Left ventricle myocardium inferior (tissue), 1 donor: ENCODE data around the gene DAD1. TPM values are rescaled to one million over a fixed set of nuclear protein-coding genes. Genes with fewer than 3 reads are reported as not detected.
"Not testable (repeated sequence)": the region's sequence is repeated elsewhere in the genome, so short reads cannot be mapped to it uniquely, and the experiment has no call there.

Experiments
- DNase-seq: peaks from one replicate; pipeline ENCODE4 v3.0.0-alpha.2; 2020
- H3K27ac ChIP-seq: fragments of 200-600 bp; replicated peaks from 2 replicates; pipeline ENCODE4 v1.8.0; 2021
- H3K27me3 ChIP-seq: fragments of 200-600 bp; 2 replicates; pipeline ENCODE4 v1.8.0; 2021; ENCODE audit warnings: low read depth
- H3K36me3 ChIP-seq: fragments of 200-600 bp; 2 replicates; pipeline ENCODE4 v1.8.0; 2021
- H3K4me1 ChIP-seq: fragments of 200-600 bp; 2 replicates; pipeline ENCODE4 v1.8.0; 2021
- H3K4me3 ChIP-seq: fragments of 200-600 bp; 2 replicates; pipeline ENCODE4 v1.8.0; 2021; ENCODE audit warnings: mild to moderate bottlenecking, moderate library complexity
- H3K9me3 ChIP-seq: fragments of 200-600 bp; replicated peaks from 2 replicates; pipeline ENCODE4 v1.8.0; 2021
- intact Hi-C: fragments of 100-400 bp; cut with micrococcal nuclease; formaldehyde crosslinking; loops from one replicate; pipeline ENCODE4 v1.11.0; 2022
- total RNA-seq: library from RNA; stranded (reverse); fragmentation: NEBNext Ultra II Directional; extraction: Animal tissue kit (Norgen Biotek cat#: 25700); gene quantifications from one replicate; pipeline ENCODE4 v1.2.1, GENCODE V29; 2021
- TF ChIP-seq, protein P1 (sequence below): fragments of 200-600 bp; IDR thresholded peaks from 2 replicates; pipeline ENCODE4 v1.8.0; 2021; ENCODE audit warnings: antibody characterized with exemption, mild to moderate bottlenecking, borderline replicate concordance
- donor health status: DM: no; HTN: yes; CAD: no; lungs with severe emphysema.

The DAD1 gene
- total RNA-seq, 1 donor from 2014 or later = 118 TPM

DNA sequence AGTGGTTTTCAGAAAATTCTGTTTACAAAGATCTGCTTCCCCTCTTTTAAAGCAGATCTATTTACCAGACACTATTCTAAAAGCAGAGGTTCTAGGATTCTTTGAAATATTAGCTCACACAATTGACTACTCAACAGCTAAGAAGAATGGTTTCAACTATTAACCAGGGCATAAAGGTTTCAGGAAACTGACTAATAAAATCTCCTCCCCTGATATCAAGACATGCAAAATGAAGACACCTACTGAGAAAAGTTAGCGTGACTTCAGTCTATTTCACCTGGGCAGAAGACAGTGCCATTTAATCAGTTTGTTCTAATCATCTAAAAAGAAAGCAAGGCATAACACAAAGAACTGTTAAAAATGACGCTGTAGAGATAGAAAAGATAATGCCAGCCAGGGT is 22.2 kb downstream of the DAD1 start:
- Histone ChIP-seq H3K4me3 (no peak overlapping the region), H3K27ac (peak overlapping the region; percentile 4), H3K4me1 (peaks cover 45% of the 10 kb centered on the region), H3K36me3 (peaks cover 43% of the 10 kb centered on the region), H3K27me3 (no peaks in the 10 kb centered on the region), H3K9me3 (no peaks in the 10 kb centered on the region)
- no peak for DNase-seq
- TF ChIP-seq, protein P1, sequence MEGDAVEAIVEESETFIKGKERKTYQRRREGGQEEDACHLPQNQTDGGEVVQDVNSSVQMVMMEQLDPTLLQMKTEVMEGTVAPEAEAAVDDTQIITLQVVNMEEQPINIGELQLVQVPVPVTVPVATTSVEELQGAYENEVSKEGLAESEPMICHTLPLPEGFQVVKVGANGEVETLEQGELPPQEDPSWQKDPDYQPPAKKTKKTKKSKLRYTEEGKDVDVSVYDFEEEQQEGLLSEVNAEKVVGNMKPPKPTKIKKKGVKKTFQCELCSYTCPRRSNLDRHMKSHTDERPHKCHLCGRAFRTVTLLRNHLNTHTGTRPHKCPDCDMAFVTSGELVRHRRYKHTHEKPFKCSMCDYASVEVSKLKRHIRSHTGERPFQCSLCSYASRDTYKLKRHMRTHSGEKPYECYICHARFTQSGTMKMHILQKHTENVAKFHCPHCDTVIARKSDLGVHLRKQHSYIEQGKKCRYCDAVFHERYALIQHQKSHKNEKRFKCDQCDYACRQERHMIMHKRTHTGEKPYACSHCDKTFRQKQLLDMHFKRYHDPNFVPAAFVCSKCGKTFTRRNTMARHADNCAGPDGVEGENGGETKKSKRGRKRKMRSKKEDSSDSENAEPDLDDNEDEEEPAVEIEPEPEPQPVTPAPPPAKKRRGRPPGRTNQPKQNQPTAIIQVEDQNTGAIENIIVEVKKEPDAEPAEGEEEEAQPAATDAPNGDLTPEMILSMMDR = no peak
- intact Hi-C loops = loop anchor here (10.0 kb wide), 1 partner anchor 288 kb away; no protein-coding TSS in a partner anchor

DNA sequence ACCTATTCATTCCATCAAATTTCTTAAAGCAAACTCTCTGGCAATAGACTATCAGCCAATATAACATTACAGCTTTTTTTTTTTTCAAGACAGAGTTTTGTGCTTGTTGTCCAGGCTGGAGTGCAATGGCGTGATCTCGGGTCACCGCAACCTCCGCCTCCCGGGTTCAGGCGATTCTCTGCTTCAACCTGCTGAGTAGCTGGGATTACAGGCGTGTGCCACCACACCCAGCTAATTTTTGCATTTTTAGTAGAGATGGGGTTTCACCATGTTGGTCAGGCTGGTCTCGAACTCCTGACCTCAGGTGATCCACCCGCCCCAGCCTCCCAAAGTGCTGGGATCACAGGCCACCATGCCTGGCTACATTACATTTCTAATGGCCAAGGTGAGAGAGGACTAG is 22.8 kb downstream of the DAD1 start:
- intact Hi-C loops = loop anchor here (10.0 kb wide), 1 partner anchor 289 kb away; no protein-coding TSS in a partner anchor
- Histone ChIP-seq H3K36me3 (peaks cover 37% of the 10 kb centered on the region), H3K4me1 (peaks cover 45% of the 10 kb centered on the region)
- H3K4me3 ChIP-seq, DNase-seq, H3K27ac ChIP-seq, H3K27me3 ChIP-seq, H3K9me3 ChIP-seq: not testable (repeated sequence)

GRCh38 chr14:22565391-22565945 is 23.6 kb downstream of the DAD1 start:
- TF ChIP-seq, protein P1 = no peak
- Histone ChIP-seq H3K4me1 (peaks cover 40% of the 10 kb centered on the region), H3K36me3 (peaks cover 32% of the 10 kb centered on the region), H3K27me3 (no peaks in the 10 kb centered on the region), H3K9me3 (no peaks in the 10 kb centered on the region), H3K27ac (no peak overlapping the region), H3K4me3 (no peak overlapping the region)
- intact Hi-C loops = loop anchor here (10.0 kb wide), 1 partner anchor 289 kb away; no protein-coding TSS in a partner anchor
- DNase-seq = no peak

DNA sequence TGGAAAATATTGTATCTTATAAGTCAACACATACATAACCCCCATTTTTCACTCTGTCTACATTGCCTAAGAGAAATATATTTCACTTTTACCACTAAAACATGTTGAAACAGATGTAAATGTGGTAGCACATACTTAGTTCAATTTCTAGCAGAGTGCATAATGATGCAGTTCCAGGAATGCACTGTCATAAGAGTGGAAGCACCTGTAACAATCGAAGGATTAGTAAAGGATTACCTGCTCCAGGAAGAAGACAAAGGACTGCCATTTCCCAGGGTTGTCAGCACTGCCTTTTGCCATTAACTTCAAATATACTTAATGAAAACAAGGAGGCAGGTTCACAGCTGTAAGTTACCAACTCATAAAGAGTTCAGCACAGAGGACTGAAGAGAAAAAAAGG is 24.6 kb downstream of the DAD1 start:
- TF ChIP-seq, protein P1 = no peak
- no peaks in the 10 kb centered on the region for H3K9me3 ChIP-seq
- H3K4me1 ChIP-seq = peaks cover 44% of the 10 kb centered on the region
- no peak overlapping the region for H3K4me3 ChIP-seq
- no peak for DNase-seq
- H3K27me3 ChIP-seq = no peaks in the 10 kb centered on the region
- H3K36me3 ChIP-seq = peaks cover 30% of the 10 kb centered on the region
- intact Hi-C loops = loop anchor here (10.0 kb wide), 1 partner anchor 290 kb away; no protein-coding TSS in a partner anchor
- H3K27ac ChIP-seq = peak overlapping the region; percentile 36

- TF ChIP-seq, protein P1 = no peak
- intact Hi-C loops = loop anchor here (10.0 kb wide), 1 partner anchor 291 kb away; no protein-coding TSS in a partner anchor
- no peak overlapping the region for H3K4me3 ChIP-seq
- H3K9me3 ChIP-seq = no peaks in the 10 kb centered on the region
- H3K27ac ChIP-seq = peak overlapping the region; percentile 36
- H3K4me1 ChIP-seq = peaks cover 48% of the 10 kb centered on the region
- peaks cover 26% of the 10 kb centered on the region for H3K36me3 ChIP-seq
- H3K27me3 ChIP-seq = no peaks in the 10 kb centered on the region
- DNase-seq = no peak
These were observed 25.0 kb downstream of the DAD1 start for GRCh38 chr14:22563987-22564386.
